Measurements from ENCODE around the gene ADGRA3.

DNA sequence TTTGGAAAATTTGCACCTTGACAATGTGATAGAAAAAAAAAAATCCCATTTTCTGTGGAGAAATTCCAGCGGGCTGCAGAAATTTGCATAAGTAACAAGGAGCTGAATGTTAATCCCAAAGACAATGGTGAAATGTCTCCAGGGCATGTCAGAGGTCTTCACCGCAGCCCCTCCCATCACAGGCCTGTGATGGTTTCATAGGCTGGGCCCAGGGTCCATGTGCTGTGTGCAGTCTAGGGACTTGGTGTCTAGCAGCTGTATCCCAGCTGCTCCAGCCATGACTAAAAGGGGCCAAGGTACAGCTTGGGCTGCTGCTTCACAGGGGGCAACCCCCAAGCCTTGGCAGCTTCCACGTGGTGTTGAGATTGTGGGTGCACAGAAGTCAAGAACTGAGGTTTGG is 85.2 kb downstream of the ADGRA3 start:
- no peak for TF ChIP-seq FOXM1 (IDR thresholded peaks at IDR 0.05; ENCODE audit: borderline replicate concordance, low read depth)
- TF ChIP-seq, protein P1, sequence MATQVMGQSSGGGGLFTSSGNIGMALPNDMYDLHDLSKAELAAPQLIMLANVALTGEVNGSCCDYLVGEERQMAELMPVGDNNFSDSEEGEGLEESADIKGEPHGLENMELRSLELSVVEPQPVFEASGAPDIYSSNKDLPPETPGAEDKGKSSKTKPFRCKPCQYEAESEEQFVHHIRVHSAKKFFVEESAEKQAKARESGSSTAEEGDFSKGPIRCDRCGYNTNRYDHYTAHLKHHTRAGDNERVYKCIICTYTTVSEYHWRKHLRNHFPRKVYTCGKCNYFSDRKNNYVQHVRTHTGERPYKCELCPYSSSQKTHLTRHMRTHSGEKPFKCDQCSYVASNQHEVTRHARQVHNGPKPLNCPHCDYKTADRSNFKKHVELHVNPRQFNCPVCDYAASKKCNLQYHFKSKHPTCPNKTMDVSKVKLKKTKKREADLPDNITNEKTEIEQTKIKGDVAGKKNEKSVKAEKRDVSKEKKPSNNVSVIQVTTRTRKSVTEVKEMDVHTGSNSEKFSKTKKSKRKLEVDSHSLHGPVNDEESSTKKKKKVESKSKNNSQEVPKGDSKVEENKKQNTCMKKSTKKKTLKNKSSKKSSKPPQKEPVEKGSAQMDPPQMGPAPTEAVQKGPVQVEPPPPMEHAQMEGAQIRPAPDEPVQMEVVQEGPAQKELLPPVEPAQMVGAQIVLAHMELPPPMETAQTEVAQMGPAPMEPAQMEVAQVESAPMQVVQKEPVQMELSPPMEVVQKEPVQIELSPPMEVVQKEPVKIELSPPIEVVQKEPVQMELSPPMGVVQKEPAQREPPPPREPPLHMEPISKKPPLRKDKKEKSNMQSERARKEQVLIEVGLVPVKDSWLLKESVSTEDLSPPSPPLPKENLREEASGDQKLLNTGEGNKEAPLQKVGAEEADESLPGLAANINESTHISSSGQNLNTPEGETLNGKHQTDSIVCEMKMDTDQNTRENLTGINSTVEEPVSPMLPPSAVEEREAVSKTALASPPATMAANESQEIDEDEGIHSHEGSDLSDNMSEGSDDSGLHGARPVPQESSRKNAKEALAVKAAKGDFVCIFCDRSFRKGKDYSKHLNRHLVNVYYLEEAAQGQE (IDR thresholded peaks at IDR 0.05; ENCODE audit: low read depth): no peak
- no peak for TF ChIP-seq YY1 (IDR thresholded peaks at IDR 0.05; ENCODE audit: low read depth)
- TF ChIP-seq TAF1 (IDR thresholded peaks at IDR 0.05; ENCODE audit: low read depth): no peak
- TF ChIP-seq, protein P2, sequence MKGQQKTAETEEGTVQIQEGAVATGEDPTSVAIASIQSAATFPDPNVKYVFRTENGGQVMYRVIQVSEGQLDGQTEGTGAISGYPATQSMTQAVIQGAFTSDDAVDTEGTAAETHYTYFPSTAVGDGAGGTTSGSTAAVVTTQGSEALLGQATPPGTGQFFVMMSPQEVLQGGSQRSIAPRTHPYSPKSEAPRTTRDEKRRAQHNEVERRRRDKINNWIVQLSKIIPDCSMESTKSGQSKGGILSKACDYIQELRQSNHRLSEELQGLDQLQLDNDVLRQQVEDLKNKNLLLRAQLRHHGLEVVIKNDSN (IDR thresholded peaks at IDR 0.05): no peak
- TF ChIP-seq EGR1 (IDR thresholded peaks at IDR 0.05): no peak
- TF ChIP-seq, protein P3, sequence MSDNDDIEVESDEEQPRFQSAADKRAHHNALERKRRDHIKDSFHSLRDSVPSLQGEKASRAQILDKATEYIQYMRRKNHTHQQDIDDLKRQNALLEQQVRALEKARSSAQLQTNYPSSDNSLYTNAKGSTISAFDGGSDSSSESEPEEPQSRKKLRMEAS (IDR thresholded peaks at IDR 0.05): no peak
- TF ChIP-seq EP300 (IDR thresholded peaks at IDR 0.05; ENCODE audit: borderline replicate concordance): no peak
- TF ChIP-seq TCF12 (IDR thresholded peaks at IDR 0.05; ENCODE audit: low read depth): no peak
- no peak for TF ChIP-seq NFIC (IDR thresholded peaks at IDR 0.05)
- TF ChIP-seq RAD21 (IDR thresholded peaks at IDR 0.05; ENCODE audit: low read depth): no peak
- TF ChIP-seq CEBPB (IDR thresholded peaks at IDR 0.05): no peak

Measured in Ishikawa (cell line).